ENCODE results near the gene LUC7L. TPM values are rescaled to one million over a fixed set of nuclear protein-coding genes. Genes with fewer than 3 reads are reported as not detected.

Gene LUC7L
- total and polyA plus RNA-seq, 2 of the 8 experiments (the other 6 are each of a cell fraction or from before 2014, with no cell fraction given) = 49.7 to 129 TPM

DNA sequence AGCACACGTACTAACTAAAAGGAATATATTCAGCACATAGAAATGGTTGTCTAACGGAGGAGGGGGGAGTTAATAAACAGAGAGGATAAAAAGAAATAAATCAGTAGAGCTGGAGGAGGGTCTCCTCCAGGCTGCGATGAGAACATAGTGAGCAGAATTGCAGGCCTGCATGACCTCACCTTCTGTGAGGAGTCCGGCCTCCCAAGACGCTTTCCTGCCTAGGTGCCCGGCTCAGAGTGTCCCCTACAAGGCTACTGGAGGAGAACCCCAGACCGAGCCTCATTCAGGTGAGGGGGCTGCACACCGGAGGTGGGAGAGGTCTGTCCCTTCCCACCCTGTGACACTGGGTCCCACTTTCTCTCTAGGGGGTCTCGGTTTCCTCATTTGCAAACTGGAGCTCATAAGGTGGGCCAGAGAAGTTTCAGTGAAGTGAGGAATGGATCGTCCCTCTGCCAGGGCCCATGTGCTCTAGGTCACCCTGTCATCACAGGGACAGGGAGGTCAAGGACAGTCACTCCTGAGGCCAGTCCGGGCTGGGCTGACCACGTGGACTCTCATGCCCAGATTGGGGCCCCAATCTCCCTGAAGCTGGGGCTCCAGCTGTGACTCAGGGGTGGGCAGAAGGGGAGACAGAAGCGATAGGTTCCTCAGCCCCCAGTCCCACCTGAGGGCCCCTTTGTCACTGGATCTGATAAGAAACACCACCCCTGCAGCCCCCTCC lies 66.8 kb downstream of the LUC7L start:
- FAIRE-seq (no peak), DNase-seq (ENCODE audit: low read depth in 1 of 2, low spot score in 2 of 2) (no peak)
- no peak overlapping the region for H3K27ac ChIP-seq (ENCODE audit: low read depth, low read length)
- no peak overlapping the region for H3K4me3 ChIP-seq (ENCODE audit: extremely low read depth in 1 of 4, insufficient read depth in 2 of 4, low read depth in 3 of 4, low read length in 4 of 4)
- H2BK15ac ChIP-seq (ENCODE audit: low read length) = no peak overlapping the region
- H2BK5ac ChIP-seq (ENCODE audit: low read depth, low read length) = no peak overlapping the region
- H4K8ac ChIP-seq (ENCODE audit: extremely low read depth, insufficient read depth, low read length) = no peak overlapping the region
- no peak overlapping the region for H3K56ac ChIP-seq (replicated peaks; ENCODE audit: insufficient read length, low read depth, low read length)
- H3K18ac ChIP-seq (ENCODE audit: extremely low read depth, low read length) = no peak overlapping the region
- H3K79me2 ChIP-seq (ENCODE audit: control insufficient read depth in 1 of 2, insufficient read depth in 2 of 2, low read length in 2 of 2) = no peaks in the 10 kb centered on the region
- H2AK5ac ChIP-seq (ENCODE audit: low read depth, low read length) = no peak overlapping the region
- CTCF ChIA-PET (ENCODE audit: partially characterized antibody) = interaction anchor here (0.6 to 2.4 kb wide), 4 partner anchors 18 to 66 kb away, joined by 3 to 9 read pairs (median 4); partner anchors contain the start of gene HBQ1
- no peak overlapping the region for H4K5ac ChIP-seq (ENCODE audit: insufficient read length, low read depth, low read length)
- H4K20me1 ChIP-seq (replicated peaks in 1 of 2; ENCODE audit: control insufficient read depth in 1 of 2, insufficient read depth in 2 of 2, low read length in 2 of 2) = peaks cover 0 to 3% of the 10 kb centered on the region in 2 experiments
- H3K23me2 ChIP-seq (ENCODE audit: low read depth, low read length) = peaks cover 10% of the 10 kb centered on the region; the same call in 1 of the 2 replicates
- no peaks in the 10 kb centered on the region for H3K9me3 ChIP-seq (ENCODE audit: insufficient read depth in 2 of 2, low read depth in 1 of 2, low read length in 1 of 2)
- no peak overlapping the region for H2AFZ ChIP-seq (ENCODE audit: low read length)
- H3K14ac ChIP-seq (ENCODE audit: insufficient read length) = no peak overlapping the region
- H3K36me3 ChIP-seq (ENCODE audit: control insufficient read depth in 2 of 4, insufficient read depth in 4 of 4, low read length in 3 of 4) = peaks cover 0 to 9% (median 0%) of the 10 kb centered on the region in 4 experiments; a peak in 2 of 8 replicates
- no peak overlapping the region for H3K9ac ChIP-seq (replicated peaks in 1 of 4; ENCODE audit: extremely low read depth in 1 of 4, low read depth in 3 of 4, low read length in 3 of 4)
- H3K4ac ChIP-seq (replicated peaks; ENCODE audit: insufficient read length, low read depth, low read length) = no peak overlapping the region
- POLR2A ChIA-PET (ENCODE audit: partially characterized antibody) = interaction anchor here (0.9 to 1.2 kb wide), 3 partner anchors 18 to 55 kb away, joined by 3 to 5 read pairs (median 3); no protein-coding TSS in a partner anchor
- no peak overlapping the region for H3K4me2 ChIP-seq (ENCODE audit: insufficient read depth in 1 of 2, low read depth in 2 of 2, low read length in 2 of 2)
- peaks cover 0 to 18% (median 12%) of the 10 kb centered on the region in 4 experiments; a peak in 6 of 7 replicates for H3K4me1 ChIP-seq (replicated peaks in 1 of 4; ENCODE audit: control insufficient read depth in 3 of 4, insufficient read depth in 4 of 4, low read length in 3 of 4)
- H2BK20ac ChIP-seq (ENCODE audit: low read length) = no peak overlapping the region
- 90% methylated on average over 13 of the region's 13 CpGs; no CpG with 5 or more reads in 1 of the 2 experiments for WGBS, 2 experiments (ENCODE audit: extremely low coverage in 1 of 2, insufficient coverage in 1 of 2, insufficient read length in 1 of 2, insufficient replicate concordance in 2 of 2, low coverage in 1 of 2, low lambda C conversion rate in 2 of 2, missing lambda C conversion rate in 1 of 2)
- H3K27me3 ChIP-seq (replicated peaks in 1 of 4; ENCODE audit: control insufficient read depth in 3 of 4, extremely low read depth in 1 of 4, insufficient read depth in 3 of 4, low read length in 3 of 4) = peaks cover 25 to 34% (median 33%) of the 10 kb centered on the region in 4 experiments
- H4K91ac ChIP-seq (replicated peaks; ENCODE audit: insufficient read length, low read length) = no peak overlapping the region
- H2BK120ac ChIP-seq (replicated peaks; ENCODE audit: low read depth, low read length) = no peak overlapping the region
- H2BK12ac ChIP-seq (ENCODE audit: low read depth, low read length) = no peak overlapping the region
- H3K79me1 ChIP-seq (ENCODE audit: low read depth, low read length) = no peaks in the 10 kb centered on the region
- TF ChIP-seq RAD21 (IDR thresholded peaks at IDR 0.05 in 1 of 2, conservative IDR thresholded peaks at IDR 0.05 in 1 of 2; ENCODE audit: low read depth in 2 of 2, low read length in 2 of 2) (no peak), TAF1 (IDR thresholded peaks at IDR 0.05; ENCODE audit: low read depth, low read length) (no peak), MAFK (IDR thresholded peaks at IDR 0.05; ENCODE audit: low read depth, low read length) (no peak), BRCA1 (IDR thresholded peaks at IDR 0.05; ENCODE audit: low read depth, low read length) (no peak), KDM1A (IDR thresholded peaks at IDR 0.05; ENCODE audit: borderline replicate concordance, low read length) (no peak), POLR2A (IDR thresholded peaks at IDR 0.05; ENCODE audit: control extremely low read depth in 1 of 2, low read depth in 2 of 2, low read length in 2 of 2) (no peak), EP300 (IDR thresholded peaks at IDR 0.05; ENCODE audit: borderline replicate concordance in 1 of 2, low read depth in 2 of 2, low read length in 2 of 2) (no peak)
- TF ChIP-seq, protein P1, sequence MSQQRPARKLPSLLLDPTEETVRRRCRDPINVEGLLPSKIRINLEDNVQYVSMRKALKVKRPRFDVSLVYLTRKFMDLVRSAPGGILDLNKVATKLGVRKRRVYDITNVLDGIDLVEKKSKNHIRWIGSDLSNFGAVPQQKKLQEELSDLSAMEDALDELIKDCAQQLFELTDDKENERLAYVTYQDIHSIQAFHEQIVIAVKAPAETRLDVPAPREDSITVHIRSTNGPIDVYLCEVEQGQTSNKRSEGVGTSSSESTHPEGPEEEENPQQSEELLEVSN (IDR thresholded peaks at IDR 0.05) = no peak
- H3K23ac ChIP-seq (ENCODE audit: insufficient read length) = no peak overlapping the region
